Right kidney (tissue), 1 donor: ENCODE data around the gene MED13.
"Not testable (repeated sequence)": the region's sequence is repeated elsewhere in the genome, so short reads cannot be mapped to it uniquely, and the experiment has no call there.

Experiments used
- DNase-seq: peaks from one replicate; pipeline ENCODE4 v3.0.0-alpha.2; 2016

The MED13 gene

DNA sequence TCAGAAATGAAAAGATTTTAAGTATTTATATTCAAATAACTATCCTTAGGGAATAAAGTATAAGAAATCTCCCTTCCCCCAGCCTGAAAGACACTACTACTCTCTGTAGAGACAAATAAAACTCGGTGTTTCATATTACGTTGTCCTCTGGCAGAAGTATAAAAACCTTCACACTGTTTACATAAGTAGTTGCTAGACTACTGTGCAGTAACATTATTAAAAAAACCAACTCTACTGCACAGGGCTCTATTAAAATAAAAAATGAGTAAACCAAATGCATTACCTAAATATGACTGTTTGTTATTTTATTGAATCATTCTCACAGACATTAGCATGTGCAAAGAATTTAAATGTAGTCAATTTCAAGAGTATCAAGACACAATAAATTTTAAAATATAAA, 67.4 kb downstream of the MED13 start:
- no peak for DNase-seq

DNA sequence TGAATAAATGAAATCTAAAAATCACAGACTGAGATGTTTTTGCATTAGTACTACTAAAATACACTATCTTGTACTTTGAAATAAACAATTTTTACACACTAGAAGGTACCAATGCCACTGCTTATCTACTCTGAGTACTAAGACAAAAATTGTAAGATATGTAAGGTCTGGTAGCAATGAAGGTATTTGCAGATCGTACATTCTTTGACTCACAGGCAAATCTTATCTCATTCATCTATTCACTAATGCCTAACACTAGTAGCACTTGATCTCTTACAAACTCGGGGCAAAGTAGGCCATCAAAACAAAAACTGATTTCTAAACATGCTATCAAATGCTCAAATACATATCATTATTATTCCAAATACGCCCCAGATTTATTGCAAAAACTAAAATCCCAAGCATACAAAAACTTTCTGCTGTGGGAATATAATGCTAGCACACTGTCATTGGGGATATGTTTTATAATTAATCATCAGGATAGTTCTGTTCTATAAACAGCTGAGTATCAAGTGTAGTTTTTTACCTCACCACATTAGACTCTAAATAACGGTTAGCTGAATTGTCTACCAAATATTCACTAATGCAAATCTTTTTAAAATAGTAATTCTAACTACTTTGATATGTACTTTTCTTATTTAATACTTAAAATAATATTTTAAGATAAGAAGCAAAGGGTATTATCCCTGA, 68.0 kb downstream of the MED13 start:
- DNase-seq: no peak

DNA sequence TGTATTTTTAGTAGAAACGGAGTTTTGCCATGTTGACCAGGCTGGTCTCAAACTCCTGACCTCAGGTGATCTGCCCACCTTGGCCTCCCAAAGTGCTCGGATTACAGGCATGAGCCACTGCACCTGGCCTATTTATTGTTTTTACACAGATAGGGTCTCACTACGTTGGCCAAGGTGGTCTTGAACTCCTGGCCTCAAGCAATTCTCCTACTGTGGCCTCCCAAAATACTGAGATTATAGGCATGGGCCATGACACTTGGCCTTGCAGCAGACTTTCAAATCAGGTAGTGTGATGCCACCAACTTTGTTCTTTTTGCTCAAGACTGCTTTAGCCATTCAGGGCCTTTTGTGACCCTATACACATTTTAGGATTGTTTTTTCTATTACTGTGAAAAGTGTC, 75.6 kb downstream of the MED13 start:
- no peak for DNase-seq

DNA sequence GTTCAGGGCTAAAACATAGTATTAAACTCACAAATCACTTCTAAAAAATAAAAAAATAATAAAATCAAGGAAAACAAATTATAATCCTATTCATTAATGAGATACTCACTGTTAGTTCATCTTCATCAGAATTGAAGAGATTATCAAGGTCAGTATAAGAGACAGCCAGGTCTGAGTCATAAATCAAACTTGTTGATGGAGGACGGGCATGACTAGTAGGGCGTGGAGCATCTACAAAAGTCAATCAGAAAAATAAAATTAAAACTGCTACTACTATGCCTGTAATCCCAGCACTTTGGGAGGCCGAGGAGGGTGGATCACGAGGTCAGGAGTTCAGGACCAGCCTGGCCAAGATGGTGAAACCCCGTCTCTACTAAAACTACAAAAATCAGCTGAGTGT, 78.2 kb downstream of the MED13 start:
- DNase-seq: no peak

DNA sequence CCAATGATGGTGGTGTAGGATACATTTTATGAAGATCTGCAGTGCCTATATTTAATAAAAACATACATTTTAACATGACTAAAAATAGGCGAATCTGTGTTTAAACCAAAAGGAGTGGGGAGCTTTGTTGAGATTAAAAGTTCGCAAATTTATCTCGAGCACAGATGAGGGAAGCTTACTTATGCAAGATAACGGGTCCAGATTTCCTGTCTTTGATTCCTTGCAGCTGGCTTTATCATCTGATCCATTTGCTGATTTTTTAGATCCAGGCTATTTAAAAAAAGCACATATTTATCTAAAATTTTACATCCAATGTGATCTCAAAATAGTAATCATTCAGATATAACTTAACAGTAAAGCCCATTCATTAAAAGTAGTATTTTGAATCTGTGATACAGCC, 80.3 kb downstream of the MED13 start:
- no peak for DNase-seq

DNA sequence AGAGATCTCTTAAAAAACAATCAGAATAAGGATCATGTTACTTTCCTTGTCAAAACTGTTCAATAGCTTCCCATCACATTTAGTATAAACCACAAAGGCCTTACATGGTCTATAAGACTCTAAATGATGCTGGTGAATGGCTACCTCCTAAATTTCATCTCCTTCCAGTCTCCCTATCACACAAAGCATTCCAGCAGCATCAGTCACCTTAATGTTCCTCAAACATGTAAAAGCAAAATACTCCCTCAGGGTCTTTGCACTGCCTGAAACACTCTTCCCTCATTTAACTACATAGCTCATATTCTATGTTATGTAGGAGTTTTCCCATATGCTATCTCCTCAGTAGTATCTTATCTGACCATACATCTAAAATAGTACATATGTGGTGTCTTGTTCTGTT, 83.8 kb downstream of the MED13 start:
- no peak for DNase-seq

DNA sequence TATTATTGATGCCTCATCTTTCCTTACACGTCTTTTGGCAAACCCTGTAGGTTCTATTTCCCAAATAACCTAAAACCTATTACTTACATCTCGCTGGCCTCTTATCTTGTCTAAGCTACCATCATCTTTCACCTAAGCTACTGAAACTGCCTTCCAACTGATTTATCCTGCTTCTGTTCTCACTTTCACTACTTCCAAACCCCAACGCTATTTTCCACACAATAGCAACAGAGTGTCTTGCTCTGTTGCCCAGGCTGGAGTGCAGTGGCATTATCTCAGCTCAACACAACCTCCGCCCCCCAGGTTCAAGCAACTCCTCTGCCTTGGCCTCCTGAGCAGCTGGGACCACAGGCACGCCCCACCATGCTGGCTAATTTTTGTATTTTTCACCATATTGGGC, 84.5 kb downstream of the MED13 start:
- no peak for DNase-seq

DNA sequence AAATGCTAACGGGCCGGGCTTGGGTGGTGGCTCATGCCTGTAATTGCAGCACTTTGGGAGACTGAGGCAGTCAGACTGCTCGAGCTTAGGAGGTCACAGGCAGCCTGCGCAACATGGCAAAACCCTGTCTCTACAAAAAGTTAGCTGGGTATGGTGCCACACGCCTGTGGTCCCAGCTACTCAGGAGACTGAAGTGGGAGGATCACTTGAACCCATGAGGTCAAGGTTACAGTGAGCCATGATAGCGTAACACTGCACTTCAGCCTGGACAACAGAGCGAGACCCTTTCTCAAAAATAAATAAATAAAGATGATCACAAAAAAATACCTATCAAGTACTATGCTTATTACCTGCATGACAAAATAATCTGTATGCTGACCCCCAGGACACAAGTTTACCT, 91.0 kb downstream of the MED13 start:
- no peak for DNase-seq

DNA sequence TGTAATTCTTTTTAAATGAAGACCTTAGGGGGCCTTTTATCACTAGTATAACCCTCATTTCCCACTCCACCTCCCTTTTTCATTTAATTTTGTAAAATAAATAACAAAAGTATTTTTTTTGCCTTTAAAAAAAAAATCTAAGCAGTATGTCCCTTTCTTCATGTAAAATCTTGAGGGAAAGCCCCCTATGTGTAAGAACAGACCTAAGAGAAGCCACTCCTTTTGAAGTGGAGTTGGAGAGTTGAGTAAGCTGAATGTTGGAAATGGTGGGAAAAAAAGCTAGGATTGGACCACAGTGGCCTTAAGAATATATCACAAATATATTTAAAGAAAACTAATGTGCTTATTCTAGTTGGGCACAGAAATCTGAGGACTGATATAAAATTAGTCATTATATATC, 92.8 kb downstream of the MED13 start:
- DNase-seq: no peak

DNA sequence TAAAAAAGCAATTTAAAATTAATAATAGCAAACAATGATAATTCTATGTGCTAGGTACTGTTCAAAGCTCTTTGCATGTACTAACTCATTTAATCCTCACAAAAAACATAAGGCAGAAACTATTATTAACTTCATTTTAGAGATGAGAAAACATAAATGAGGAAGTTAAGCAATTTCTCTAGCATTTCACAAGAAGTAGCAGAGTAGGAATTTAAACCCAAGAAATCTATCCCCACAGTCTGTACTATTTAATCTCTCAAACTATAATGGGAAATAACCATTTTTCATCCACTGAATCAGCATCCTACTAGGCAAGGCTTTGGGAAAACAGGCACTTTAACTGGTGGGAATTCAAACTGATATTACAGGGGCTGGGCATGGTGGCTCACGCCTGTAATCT, 95.0 kb downstream of the MED13 start:
- DNase-seq: no peak

DNA sequence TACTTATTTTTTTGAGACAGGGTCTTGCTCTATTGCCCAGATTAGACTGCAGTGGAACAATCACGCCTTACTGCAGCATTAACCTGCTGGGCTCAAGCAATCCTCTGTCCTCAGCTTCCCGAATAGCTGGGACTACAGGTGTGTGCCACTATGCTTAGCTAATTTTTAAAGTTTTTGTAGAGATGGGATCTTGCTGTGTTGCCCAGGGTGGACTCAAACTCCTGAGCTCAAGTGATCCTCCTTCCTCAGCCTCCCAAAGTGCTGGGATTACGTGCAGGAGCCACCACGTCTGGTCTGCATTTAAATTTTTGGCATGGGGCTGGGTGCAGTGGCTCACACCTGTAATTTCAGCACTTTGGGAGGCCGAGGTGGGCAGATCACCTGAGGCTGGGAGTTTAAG, 96.3 kb downstream of the MED13 start:
- DNase-seq: no peak

DNA sequence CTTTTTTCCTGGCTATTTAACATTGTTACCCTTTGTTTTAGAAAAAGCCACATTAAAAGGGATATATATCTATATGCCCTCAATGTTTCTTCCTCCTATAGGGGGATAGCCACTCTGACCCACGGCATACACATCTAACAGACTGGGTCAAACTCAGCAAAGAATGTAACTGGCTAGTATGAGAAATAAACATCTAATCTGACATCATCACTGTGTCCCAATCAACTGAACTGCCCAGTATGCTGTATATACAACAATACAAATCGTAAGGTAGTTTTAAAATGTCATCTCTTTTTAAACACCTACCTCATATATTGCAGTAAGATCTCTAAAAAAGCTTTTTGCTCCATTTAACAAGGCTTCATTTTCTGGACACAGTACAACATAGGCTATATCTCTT, 97.3 kb downstream of the MED13 start:
- DNase-seq: no peak

DNA sequence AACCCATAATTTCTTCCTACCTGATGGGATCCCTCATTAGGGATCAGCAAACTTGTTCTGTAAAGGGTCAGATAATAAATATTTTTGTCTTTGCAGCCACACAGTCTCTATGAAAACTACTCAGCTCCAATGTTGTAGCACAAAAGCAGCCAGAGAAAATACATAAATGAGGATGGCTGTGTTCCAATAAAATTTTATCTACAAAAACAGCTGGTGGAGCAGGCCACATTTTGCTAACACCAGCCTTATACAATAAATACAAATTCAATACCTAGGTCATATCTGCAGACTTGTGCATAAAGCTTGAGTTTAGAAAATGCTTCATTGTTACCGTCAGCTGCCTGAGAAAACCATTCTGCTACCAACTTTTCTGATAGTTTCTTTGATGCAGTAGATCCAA, 98.9 kb downstream of the MED13 start:
- no peak for DNase-seq

DNA sequence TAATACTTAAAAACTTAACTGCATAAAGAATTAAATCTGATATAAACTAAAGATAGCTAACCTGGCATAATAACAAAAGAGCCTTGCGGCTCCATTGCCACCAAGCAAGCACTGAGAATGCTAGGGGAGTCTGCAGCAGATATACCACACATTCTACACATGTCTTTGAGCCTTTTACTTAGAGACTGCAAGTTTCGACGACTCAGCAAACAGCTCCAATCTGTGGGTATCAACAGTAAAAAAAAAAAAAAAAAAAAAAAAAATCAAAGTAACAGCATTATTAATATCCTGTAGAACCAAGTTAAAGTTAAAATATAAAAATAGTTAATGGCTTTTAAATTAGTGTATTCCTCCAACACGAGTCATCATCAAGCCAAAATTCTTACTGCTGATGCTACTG, 109.5 kb downstream of the MED13 start:
- DNase-seq: no peak

DNA sequence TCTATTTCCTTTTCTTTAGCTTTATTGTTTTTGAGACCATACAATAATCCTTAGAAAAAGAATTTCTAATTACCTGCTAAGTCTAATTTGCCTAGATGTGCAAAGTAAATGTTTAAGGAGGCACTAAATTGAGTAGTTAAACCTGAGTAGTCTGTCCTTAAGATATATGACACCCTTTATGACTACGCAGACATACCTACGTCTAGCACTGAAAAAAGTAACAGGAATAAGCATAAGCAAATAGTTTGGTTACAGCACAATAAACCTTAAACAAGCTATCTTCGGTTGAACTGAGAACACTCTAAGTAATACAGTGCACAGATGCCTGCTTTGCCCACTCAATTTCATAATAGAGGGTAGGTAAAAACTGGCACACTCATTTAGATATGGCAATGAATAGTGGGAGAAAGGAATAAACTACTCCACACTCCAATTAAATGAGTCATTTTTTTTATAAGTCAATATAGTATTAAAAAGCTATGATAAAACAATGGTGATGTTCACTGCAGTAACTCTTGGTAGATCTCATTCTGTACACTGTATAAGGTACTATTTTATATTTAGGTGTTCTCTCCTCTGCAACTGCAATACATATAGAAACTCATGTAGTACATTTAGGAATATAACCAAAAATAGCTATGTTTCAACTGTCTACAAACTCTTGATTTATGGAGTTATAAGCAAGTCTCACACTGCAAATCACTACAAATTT, 117.6 kb downstream of the MED13 start:
- DNase-seq: no peak

DNA sequence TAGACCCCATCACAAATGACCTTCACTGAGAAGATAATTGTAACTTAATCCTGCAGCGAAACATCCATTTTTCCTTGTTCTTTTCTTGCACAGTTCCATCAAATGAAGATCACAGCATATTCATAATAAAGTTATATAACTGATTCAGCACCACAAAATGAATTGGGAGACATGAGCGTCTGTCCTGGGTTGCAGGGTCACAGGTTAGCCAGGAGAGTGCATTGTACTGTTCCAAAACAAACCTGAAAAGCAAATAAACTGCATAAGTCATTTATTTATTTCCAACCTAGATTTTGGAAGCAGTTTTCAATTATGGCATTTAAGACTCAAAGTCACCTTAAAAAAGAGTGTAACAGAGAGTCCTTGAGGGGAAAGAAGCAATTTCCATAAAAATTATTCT, 118.7 kb downstream of the MED13 start:
- DNase-seq: no peak

DNA sequence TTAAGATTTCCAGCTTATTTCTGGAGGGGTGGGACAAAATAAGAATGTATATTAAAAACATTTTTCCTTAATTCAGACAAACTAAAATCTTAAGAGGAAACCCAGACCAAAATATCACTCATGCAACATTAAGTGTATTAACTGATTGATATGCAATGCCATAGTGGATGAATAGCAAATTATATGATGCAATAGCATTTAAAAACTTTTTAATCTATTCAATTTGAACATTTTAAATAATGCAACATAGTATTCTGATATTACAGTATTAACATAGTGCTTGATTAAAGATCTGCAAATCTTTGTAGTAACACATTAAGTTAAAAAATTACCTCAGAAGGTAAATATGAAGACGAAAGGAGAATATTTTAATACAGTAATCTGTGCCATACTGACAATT, 122.0 kb downstream of the MED13 start:
- no peak for DNase-seq

DNA sequence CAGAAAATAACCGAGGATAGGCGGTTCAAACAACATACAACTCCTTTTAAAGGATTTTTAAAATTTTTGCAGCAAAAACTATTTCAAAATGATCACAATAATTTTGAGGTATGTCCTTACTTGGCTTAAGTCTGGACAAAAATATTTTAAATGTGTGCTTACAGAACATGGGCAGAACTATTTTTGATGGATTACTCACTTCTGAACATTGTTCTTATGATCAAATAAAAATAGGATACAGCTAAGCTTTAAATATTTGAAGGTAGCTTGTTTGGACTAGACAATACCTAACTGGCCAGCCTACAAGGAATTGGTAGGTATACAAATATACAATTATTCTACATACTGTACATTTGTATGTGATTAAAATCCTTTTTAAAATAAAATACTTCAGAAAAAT, 123.0 kb downstream of the MED13 start:
- no peak for DNase-seq

DNA sequence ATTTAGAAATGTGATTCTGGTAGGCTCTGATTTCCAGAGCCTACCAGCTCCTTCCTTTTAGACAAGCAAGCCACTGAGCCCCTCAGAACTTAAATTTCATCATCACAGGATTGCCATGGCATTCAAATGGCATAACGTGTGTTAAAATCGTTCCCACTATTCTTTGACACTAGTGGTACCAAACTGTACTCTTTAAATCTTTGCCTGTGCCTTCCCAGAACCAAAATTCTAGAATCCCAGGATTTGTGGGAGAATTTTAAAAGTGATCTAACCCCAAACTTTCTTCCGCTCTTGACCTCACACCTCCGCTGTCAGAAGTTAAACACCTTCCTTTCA, 137.0 kb downstream of the MED13 start:
- no peak for DNase-seq

DNA sequence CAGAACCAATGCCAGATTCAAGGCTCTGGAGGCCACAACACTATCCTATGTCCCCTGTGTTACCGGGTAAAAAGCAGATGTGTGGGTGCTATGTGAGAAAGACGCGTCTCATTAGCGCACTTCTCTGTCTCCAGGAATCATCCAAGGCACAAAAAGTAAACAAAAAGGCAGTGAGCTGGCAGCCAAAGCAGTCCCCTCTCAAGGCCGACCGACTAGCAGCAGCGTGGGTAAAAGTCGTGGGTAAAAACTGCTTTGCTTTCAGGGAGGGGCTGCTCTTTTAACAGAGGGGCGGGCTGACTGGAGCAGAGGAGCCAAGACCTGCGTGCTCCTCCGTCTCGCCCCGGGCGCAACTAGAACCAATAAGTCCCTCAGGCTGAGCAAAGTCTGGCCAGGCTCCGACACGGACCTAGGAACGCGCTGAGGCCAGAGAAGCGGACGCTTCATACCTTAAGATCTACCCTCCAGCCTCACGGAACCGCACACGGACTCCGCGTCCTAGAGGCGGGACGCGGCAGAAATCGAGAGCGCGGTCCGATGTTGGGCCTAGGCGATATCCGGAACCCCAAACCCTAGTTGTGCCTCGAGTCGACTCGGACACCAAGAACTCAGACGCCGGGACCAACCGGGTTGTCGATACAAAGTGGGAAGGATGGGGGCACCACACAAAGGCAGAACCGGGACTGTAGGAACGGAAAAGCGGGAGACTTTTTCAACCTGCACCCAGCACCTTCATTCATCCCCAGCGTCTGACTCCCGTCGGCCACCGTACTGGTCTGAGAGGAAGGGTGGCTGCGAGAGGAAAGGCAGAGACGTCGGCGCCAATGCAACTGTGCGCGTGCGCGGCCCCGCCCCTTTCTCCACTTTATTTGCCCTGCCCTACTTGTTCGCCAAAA, 137.6 kb downstream of the MED13 start, which contains the start of gene INTS2:
Gene INTS2, minus strand, starts transcription at position 775 of the 893 bp plus-strand sequence. CDS start 1,338 bp downstream, outside the sequence.
- peak; percentile 92 for DNase-seq

DNA sequence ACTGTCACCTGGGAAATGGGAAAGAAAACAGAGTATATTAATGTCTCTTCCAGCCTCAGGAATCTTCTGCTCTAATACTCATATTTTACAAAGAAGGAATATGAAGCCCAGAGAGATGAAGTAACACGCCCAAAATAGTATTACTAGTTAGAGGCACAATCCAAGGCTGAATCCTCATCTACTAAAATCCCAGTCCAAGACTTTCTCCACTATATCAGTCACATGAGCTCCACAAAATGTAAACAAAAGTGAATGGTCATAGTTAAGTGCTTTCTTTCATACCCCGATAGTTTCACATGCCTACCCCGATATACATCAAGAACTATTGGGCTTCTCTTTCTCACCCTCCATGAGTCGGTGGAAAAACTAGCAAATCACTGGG, 138.3 kb downstream of the MED13 start:
- no peak for DNase-seq

DNA sequence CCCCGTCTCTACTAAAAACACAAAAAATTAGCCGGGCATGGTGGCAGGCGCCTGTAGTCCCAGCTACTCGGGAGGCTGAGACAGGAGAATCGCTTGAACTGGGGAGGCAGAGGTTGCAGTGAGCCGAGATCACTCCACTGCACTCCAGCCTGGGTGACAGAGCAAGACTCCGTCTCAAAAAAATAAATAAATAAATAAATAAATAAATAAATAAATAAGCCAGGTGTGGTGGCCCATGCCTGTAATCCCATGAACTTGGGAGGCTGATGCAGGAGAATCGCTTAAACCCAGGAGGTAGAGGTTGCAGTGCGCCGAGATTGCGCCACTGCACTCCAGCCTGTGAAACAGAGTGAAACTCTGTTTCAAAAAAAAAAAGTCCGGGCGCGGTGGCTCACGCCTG, 149.9 kb downstream of the MED13 start:
- DNase-seq: not testable (repeated sequence)

DNA sequence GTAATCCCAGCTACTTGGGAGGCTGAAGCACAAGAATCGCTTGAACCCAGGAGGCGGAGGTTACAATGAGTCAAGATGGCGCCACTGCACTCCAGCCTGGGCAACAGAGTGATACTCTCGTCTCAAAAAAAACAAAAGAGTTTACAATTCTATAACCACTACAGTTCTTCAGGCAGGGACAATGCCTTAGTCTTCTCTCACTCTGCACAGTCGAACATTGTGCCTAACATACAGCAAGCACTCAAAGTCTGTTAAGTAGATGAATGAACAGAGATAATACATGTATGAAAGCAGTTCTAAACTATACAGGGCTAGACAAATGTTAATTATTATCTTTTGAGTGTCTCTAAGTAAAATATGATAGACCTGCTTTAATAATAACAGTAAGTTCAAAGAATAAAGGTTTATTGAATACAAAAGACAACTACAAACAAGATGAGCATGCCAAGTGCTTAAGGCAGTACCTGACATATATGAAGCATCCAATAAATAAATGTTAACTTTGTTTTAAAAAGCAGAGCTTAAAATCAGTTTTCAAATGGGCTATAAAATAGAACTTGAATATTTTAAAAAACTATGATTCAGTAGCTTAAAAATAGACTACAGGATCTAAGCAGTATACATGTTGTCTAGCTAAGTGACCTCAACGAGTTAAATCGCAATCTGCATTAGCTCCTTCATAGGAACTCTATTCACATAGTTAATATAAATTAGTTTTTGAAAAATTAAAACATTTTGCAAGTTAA, 156.6 kb downstream of the MED13 start:
- no peak for DNase-seq
